HG02642 (cell line): Measurements from ENCODE around the gene DCC.

Experiments used
- ATAC-seq: cut with Tn5 transposase; IDR thresholded peaks from one replicate; pipeline ENCODE4 v1.9.1; 2021; ENCODE audit warnings: mild to moderate bottlenecking; ENCODE audit not compliant: unreplicated experiment, poor library complexity

DCC gene

GRCh38 chr18:52481116-52481515 lies 141.1 kb downstream of the DCC start:
- no peak for ATAC-seq

DNA sequence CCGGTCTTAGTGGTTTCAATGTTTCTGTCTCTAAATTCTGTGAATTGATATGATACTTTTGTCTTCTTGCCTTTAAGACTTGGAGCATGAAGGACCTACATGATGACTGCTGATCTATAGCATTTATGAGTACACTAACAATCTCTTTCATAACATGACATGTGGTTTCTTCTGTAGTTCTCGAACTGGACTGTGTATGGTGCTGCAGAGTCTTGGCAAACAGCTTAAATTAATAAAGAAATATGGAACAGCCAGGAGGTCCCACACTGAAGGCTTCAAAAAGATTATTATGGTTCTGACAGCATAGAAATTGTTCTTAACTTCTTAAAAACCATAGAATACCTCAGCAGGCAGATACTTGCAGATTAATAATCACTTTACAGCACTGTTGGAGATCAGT lies 145.0 kb downstream of the DCC start:
- no peak for ATAC-seq

DNA sequence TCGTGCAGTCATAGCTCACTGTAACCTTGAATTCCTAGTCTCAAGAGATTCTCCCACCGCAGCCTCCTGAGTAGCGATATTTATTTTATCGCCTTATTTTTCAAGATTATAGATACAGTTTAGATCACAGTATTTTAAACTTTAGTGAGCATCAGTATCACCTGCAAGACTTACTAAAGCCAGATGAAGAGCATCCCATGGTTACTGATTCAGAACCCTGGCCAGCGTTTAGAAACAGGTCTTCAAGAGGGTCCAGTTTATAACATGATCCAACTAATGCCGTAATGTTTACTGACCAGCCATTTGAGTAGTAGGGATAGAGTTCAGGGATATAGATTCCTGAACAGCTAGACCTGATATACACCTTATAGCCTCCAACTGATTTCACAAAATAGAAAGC lies 146.1 kb downstream of the DCC start:
- ATAC-seq = no peak

DNA sequence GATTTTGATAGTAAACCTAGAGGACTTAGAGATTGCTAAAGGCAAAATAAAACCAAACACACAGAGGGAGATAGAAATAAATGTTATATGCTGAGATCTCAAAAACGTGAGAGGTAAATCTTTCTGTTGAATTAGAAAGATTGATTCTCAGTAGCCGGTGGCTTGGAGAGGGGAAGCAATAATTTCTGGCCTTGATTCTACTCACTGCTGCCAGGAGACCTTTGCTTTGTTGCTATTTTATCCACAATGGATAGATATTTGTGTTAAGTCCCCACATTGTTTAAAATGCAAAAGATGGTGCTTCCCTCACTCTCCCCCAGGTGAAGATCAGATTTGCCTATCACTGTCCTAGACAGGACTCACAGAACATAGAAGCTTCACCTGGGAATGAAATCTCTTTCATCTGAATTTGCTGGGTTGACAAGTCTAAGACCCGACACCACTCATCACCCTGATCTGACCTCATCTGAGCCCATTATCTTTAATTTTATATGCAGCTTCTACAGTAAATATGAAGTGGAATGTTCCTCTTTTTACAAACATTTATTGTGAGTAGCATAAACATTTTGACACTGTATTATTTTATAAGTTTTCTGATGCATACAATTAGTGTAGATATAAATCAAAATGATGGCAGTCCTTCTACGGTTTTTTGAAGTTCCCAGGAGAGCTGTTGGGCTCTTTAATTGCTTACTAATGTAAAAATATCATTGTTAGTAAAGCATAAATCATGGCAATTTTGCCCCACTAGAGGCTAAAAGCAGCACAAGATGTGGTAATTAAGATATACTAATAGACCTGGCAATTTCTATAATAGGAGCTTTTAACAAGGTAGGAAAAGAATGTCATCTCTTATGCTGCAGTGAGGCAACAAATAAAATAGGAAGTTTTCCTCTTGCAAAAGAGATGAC lies 149.7 kb downstream of the DCC start:
- no peak for ATAC-seq

DNA sequence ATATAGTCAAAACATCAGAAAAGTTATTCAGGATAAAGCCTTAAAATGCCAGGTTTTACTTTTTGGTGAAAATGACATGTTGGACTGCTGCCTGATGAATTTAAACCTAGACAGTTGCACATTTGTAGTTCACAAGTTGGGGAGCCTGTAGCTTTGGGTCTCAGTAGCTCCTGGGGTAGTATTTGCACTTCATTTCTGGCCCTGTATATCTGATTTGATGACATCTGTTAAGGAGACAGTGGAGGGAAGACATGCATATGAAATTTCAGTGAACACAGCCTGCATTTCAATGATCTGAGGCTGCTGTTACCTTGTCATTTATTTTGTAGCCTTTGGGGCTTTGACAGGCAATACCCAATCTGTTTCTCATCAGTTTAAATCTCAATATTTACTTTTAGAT lies 156.4 kb downstream of the DCC start:
- no peak for ATAC-seq

DNA sequence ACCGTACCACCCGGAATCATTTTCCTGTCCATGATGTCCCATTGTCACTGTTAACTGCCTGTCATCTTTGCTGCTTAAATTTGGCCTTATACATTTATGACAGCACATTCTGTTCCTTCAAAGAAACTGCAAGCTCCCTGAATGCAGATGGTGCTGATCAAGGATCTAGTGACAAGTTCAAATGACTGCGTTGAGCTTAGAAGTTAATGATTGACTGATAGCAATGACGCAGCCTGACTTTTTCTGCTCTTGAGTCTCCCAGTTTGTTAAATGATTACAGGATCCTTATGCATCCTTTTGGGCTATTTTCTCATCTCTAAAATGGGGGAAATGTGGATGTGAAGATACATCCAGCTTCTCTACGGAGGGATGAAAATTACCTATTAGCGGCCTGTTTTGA lies 159.0 kb downstream of the DCC start:
- no peak for ATAC-seq

DNA sequence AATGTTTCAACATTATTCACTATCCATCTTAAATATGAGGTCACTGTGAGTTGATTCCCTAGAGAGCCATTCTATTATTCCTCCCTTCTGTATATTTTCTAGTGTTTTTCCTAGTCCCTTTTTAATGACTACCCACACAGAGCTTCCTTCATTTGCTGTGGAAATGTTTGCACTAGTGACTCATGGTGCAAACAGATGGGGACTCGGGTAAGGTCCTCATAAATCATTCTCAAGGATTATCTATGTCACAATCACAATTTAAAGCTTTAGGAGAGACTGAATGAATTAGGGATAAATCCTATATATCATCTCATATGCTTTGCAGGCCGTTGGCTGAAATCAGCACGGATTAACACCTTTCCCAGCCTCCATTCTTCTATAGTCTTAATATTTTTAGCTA lies 159.6 kb downstream of the DCC start:
- no peak for ATAC-seq

- ATAC-seq = no peak
These were observed 164.6 kb downstream of the DCC start for GRCh38 chr18:52504589-52504988.

DNA sequence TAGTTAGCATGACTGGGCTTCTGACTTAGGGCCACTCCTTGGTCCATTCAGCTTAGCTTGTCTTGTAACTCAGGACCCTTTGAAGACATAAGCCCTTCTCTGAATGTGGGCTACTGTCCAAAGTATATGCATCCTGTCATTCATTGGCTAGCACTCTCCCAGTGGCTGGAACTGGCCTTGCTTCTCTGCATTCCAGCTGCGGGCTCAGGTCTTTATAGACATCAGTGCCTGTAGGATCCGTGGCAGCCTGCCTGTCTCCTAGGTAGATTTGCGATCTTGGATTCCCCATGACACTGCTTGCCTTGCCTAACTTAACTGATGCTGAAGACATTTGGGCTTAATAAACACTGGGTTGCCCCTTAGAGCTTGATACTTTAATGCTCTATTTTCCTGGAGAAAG lies 170.1 kb downstream of the DCC start:
- no peak for ATAC-seq

DNA sequence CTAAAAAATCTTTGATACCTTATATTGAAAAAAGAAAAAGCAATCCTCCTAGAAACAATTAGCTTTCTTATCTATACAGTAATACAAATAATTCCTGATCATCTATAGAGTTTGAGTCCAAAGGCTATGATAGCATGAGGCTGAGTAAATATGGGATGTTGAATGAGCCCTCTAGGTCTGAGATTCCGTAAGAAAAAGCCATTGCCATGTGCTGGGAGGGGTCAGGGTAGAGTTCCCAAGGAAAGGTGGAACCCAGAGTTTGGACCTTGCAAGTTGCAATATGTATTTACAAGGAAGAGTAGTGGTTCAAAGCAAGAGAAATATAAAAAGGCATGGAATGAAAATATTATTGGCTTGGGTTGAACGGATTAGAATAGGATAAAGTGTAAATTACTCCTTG lies 178.1 kb downstream of the DCC start:
- ATAC-seq = no peak

GRCh38 chr18:52519021-52519420 lies 179.0 kb downstream of the DCC start:
- ATAC-seq = no peak

DNA sequence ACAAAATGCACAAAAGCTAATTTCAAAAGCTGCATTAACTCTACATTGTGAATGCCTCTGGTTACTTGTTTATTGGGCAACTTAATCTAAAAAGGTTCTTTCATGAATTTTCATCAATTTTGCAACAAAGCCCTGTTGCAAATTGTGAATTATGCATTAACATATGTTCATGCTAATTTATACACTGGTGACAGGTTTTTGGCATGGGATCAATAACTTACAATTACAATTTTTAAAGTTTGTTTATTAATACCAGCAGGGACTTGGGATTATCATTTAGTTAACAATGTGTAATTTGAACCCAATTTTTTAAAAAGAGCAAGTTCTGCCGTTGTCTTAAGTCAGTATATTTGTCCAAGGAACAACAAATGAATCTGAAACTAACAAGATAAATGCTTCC lies 183.6 kb downstream of the DCC start:
- ATAC-seq = no peak

DNA sequence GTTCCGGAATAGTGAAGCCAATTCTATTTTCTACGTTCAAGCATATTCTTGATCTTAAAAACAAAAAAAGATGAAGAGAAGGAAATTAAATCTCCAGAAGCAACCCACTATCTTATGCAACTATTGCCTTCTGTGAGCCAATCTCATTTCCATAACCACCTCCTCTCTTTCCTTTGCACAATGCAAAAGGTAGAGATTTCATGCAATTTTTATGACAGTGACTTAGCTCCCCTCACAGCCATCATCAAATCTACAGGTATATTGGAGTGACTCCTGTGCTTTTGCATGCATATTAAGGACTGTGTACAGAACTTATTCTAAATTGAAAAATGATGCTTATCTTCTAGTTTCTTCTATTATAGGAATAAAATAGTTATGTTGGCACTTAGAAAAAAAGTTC lies 191.8 kb downstream of the DCC start:
- ATAC-seq = no peak

DNA sequence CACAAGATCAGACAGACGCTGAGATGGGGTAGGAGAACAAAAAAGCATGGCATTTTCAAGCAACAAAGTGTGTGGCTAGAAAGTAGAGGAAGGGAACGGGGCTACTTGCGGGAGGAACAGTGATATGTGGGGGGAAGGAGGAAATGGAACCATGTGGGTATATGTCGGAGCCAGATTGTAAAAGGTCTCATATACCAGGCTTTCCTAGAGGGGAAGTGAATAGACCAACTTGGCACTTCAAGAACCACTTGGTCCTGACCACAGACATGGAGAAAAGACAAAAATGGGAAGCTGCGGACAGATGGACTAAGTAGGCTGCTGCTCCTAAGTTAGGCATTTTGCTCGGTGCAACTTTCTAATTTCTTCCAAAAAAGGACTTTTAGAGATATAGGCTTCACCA lies 196.0 kb downstream of the DCC start:
- ATAC-seq = no peak

DNA sequence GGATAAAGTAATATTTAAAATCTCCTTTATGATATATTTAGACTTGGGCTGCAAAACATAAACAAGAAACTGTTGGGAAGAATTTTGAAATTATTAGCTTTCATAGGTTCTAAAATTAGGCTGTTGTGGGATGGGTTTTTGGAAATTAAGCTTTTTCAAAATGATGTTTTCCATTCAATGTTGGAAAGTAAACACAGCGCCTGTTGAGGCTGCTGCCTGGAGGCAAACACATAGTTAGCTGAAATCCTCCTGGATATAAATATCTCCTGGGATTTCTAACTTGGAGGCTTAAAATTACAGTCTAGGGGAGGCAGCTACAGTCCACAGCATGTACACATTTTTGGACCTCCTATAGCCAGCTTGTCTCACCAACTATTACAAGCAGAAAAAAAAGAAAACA lies 197.3 kb downstream of the DCC start:
- no peak for ATAC-seq

DNA sequence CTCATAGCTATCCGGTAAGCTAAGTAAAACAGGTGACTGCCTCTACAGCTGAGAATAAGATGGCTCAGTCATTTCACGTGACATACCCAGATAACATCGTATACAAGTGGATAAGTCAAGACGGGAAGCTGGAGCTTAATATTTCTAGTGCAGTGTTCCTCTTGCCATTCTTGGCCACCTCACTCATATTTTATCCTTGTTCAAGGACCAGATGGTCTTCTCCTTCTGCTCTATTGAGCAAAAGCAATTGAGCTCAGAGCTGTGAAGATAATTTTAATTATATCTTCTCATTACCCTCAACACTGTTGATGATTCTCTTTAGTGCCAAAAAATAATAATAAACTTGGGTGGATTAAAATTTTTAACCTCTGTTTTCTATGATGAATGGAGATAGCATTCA lies 201.1 kb downstream of the DCC start:
- no peak for ATAC-seq

GRCh38 chr18:52544086-52544485 lies 204.1 kb downstream of the DCC start:
- ATAC-seq = no peak

DNA sequence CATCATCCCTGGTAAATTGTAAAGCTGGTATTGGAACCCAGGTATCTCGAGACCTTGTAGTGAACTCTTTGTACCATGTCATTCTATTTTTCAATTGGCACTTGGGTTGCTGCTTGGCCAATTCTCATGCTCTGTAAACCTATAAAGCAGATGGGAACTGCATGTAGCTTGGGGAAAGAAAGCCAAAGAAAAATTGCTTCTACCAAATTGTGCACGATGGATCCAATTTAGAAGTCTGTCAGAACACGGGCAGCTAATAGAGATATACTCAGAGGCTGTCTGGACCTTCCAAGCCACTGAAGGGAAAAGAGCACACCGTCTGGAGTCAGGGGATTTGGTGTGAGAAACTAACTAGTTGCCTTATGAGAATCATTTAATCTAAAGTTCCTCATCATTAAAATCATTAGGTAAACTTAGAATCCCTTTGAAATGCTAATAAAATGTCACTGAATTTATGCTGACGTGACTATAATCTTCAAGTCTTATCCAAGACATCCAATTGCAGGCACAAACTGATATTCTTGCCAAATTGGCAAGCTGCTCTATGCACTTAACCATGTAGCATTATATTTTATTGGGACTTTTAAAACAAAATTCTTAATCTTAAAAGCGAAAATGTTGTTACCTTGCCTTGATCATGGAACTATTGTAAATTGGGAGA lies 206.8 kb downstream of the DCC start:
- ATAC-seq = no peak

DNA sequence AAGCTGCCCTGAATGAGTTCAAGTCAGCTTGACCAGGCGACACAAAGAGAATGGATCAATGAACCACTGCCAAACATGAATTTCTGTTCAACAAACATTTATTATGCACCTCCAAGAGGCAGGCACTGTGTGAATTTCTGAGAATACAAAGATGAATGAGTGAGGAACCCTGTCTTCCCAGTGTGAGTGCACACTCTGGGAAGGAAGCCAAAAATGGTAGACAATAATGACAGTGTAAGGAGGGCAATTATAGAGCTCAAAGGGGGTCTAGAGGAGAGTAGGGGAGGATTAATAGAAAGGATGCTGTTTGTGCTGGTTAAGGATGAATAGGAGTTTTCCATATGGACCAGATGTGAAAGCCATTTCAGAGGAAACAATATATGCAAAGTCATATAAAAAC lies 213.4 kb downstream of the DCC start:
- no peak for ATAC-seq

- ATAC-seq = no peak
These were observed 214.2 kb downstream of the DCC start for GRCh38 chr18:52554180-52554579.

- no peak for ATAC-seq
These were observed 227.4 kb downstream of the DCC start for GRCh38 chr18:52567360-52567759.

GRCh38 chr18:52569492-52569891 lies 229.5 kb downstream of the DCC start:
- ATAC-seq = no peak
